Caco-2 (cell line): Measurements from ENCODE around the gene RSRP1. TPM values are rescaled to one million over a fixed set of nuclear protein-coding genes. Genes with fewer than 3 reads are reported as not detected.

Experiments
- BruUV-seq: library from RNA; stranded (reverse); fragments of 400-500 nt; replicated peaks from 2 replicates; lab custom pipeline; 2021; lab: Mats Ljungman, UMichigan
- CTCF ChIA-PET: fragments of 300-600 bp; sonication (Branson Sonifier 250); formaldehyde crosslinking; loops from one replicate; lab custom pipeline; 2022; ENCODE audit warnings: antibody characterized with exemption; lab: Charles Lee
- POLR2A ChIA-PET: fragments of 300-600 bp; sonication (Branson Sonifier 250); formaldehyde crosslinking; loops from one replicate; lab custom pipeline; 2022; ENCODE audit warnings: antibody characterized with exemption; lab: Charles Lee
- DNase-seq, 2 experiments: peaks; one replicate each; pipeline versions ENCODE4 v3.0.0 to v3.0.0-alpha.2; 2020 to 2022
- H3K27me3 ChIP-seq: replicated peaks from 2 replicates; pipeline ENCODE4 v1.6.0; 2011; ENCODE audit warnings: low read length; ENCODE audit not compliant: control insufficient read depth, insufficient read depth
- H3K36me3 ChIP-seq: 2 replicates; pipeline ENCODE4 v1.5.1; 2011; ENCODE audit warnings: low read length; ENCODE audit not compliant: control insufficient read depth, insufficient read depth
- H3K4me1 ChIP-seq: fragments of 250-450 bp; sonication (Bioruptor Pico); 2 replicates; pipeline ENCODE4 v1.5.1; 2020; ENCODE audit warnings: mild to moderate bottlenecking
- H3K4me3 ChIP-seq: 2 replicates; pipeline ENCODE4 v1.5.1; 2011; ENCODE audit warnings: low read depth, mild to moderate bottlenecking, control low read depth, low read length
- H3K9me3 ChIP-seq: fragments of 250-450 bp; sonication (Bioruptor Pico); 2 replicates; pipeline ENCODE4 v1.5.1; 2020; ENCODE audit warnings: mild to moderate bottlenecking, moderate library complexity
- H3K27ac Mint-ChIP-seq: one replicate; pipeline ENCODE4 v1.8.0; 2022; ENCODE audit warnings: mixed read lengths; ENCODE audit not compliant: unreplicated experiment
- H3K27me3 Mint-ChIP-seq: one replicate; pipeline ENCODE4 v1.8.0; 2022; ENCODE audit warnings: mixed read lengths; ENCODE audit not compliant: insufficient read depth, unreplicated experiment
- H3K36me3 Mint-ChIP-seq: one replicate; pipeline ENCODE4 v1.8.0; 2022; ENCODE audit warnings: mild to moderate bottlenecking, mixed read lengths; ENCODE audit not compliant: insufficient read depth, unreplicated experiment
- H3K4me1 Mint-ChIP-seq: one replicate; pipeline ENCODE4 v1.8.0; 2022; ENCODE audit warnings: low read depth, mixed read lengths; ENCODE audit not compliant: unreplicated experiment
- H3K4me3 Mint-ChIP-seq: one replicate; pipeline ENCODE4 v1.8.0; 2022; ENCODE audit warnings: mild to moderate bottlenecking, moderate library complexity, mixed read lengths; ENCODE audit not compliant: unreplicated experiment
- H3K9me3 Mint-ChIP-seq: one replicate; pipeline ENCODE4 v1.8.0; 2022; ENCODE audit warnings: mixed read lengths; ENCODE audit not compliant: unreplicated experiment
- intact Hi-C: fragments of 100-400 bp; cut with micrococcal nuclease; formaldehyde crosslinking; loops from one replicate; pipeline ENCODE4 v1.10.0; 2022; ENCODE audit not compliant: unreplicated experiment
- total RNA-seq: library from RNA; stranded (reverse); gene quantifications from 2 replicates; pipeline ENCODE4 v1.2.3, GENCODE V29; 2022
- TF ChIP-seq, protein P1 (sequence below), 2 experiments: fragments of 200-600 bp in 1 of 2; IDR thresholded peaks; 1 replicate in 1 of 2; 2 replicates in 1 of 2; pipeline versions ENCODE4 v1.5.1 to v1.8.0; 2011 to 2022; ENCODE audit warnings: antibody characterized with exemption in 1 of 2, control low read depth in 1 of 2, inconsistent platforms in 1 of 2, low read depth in 1 of 2, low read length in 1 of 2, mild to moderate bottlenecking in 1 of 2, moderate library complexity in 1 of 2; ENCODE audit not compliant: insufficient read depth in 1 of 2, severe bottlenecking in 1 of 2, unreplicated experiment in 1 of 2

Gene RSRP1
- total RNA-seq, 1 experiment from 2014 or later = 61.1 TPM

DNA sequence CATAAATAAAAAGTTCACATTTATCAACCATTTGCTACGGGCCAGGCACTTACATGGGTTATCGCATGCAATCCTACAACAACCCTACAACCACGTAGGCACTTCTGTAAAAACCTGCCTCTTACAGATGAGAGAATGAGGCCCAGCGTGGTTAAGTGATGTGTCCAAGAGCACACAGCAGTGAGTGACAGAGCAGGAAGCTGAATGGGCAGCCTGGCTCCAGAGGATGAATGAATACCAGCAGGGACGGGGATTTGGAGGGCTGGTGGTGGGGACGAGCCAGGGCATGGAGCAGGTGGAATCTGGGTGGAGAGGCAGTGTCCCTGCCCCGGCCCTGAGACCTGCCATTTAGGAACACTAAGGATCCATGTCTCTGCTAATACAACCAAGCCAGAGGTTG lies 50.4 kb downstream of the RSRP1 start:
- Histone ChIP-seq H3K9me3 (no peaks in the 10 kb centered on the region), H3K4me1 (peaks cover 17% of the 10 kb centered on the region), H3K4me3 (no peak overlapping the region), H3K27me3 (no peaks in the 10 kb centered on the region), H3K36me3 (no peaks in the 10 kb centered on the region)
- no peaks in the 10 kb centered on the region for H3K9me3 Mint-ChIP-seq
- no peaks in the 10 kb centered on the region for H3K36me3 Mint-ChIP-seq
- no peak for DNase-seq
- intact Hi-C loops = loop anchor here (10.0 kb wide), 1 partner anchor 162 kb away; no protein-coding TSS in a partner anchor
- H3K27me3 Mint-ChIP-seq = no peaks in the 10 kb centered on the region
- CTCF ChIA-PET = no interaction called here
- POLR2A ChIA-PET = no interaction called here
- TF ChIP-seq, protein P1, sequence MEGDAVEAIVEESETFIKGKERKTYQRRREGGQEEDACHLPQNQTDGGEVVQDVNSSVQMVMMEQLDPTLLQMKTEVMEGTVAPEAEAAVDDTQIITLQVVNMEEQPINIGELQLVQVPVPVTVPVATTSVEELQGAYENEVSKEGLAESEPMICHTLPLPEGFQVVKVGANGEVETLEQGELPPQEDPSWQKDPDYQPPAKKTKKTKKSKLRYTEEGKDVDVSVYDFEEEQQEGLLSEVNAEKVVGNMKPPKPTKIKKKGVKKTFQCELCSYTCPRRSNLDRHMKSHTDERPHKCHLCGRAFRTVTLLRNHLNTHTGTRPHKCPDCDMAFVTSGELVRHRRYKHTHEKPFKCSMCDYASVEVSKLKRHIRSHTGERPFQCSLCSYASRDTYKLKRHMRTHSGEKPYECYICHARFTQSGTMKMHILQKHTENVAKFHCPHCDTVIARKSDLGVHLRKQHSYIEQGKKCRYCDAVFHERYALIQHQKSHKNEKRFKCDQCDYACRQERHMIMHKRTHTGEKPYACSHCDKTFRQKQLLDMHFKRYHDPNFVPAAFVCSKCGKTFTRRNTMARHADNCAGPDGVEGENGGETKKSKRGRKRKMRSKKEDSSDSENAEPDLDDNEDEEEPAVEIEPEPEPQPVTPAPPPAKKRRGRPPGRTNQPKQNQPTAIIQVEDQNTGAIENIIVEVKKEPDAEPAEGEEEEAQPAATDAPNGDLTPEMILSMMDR (IDR thresholded peaks at IDR 0.05; ENCODE audit: insufficient read depth in 1 of 2, low read depth in 1 of 2, low read length in 1 of 2, severe bottlenecking in 1 of 2, unreplicated experiment in 1 of 2) = no peak
- no peak overlapping the region for H3K4me3 Mint-ChIP-seq
- no peak overlapping the region for H3K27ac Mint-ChIP-seq
- BruUV-seq = no TSS peak
- peaks cover 38% of the 10 kb centered on the region for H3K4me1 Mint-ChIP-seq

DNA sequence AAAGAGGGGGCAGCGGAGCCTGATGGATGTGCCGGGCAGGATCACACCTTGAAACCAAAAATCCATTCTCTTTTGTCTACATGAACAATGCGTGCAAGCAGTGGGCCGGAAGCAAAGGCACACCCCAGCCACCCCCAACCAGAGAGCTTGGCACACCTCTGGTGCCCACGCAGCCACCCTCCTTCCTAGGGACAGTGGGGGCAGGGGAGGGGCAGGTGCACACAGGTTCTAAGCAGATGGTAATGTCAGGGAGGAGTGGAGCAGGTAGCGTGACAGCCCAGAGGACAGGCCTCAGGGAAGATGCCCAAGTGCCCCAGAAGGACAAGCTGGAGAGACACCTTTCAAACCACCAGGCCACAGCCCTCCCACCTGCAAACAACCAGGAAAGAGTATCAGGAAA lies 51.4 kb downstream of the RSRP1 start:
- POLR2A ChIA-PET = no interaction called here
- Histone ChIP-seq H3K9me3 (no peaks in the 10 kb centered on the region), H3K27me3 (no peaks in the 10 kb centered on the region), H3K36me3 (no peaks in the 10 kb centered on the region), H3K4me3 (no peak overlapping the region), H3K4me1 (peaks cover 17% of the 10 kb centered on the region)
- Mint-ChIP-seq H3K9me3 (no peaks in the 10 kb centered on the region), H3K27me3 (no peaks in the 10 kb centered on the region), H3K4me1 (peaks cover 34% of the 10 kb centered on the region), H3K27ac (no peak overlapping the region), H3K4me3 (no peak overlapping the region), H3K36me3 (no peaks in the 10 kb centered on the region)
- CTCF ChIA-PET = no interaction called here
- no TSS peak for BruUV-seq
- intact Hi-C loops = loop anchor here (10.0 kb wide), 1 partner anchor 161 kb away; no protein-coding TSS in a partner anchor
- no peak for DNase-seq
- TF ChIP-seq, protein P1 (IDR thresholded peaks at IDR 0.05; ENCODE audit: insufficient read depth in 1 of 2, low read depth in 1 of 2, low read length in 1 of 2, severe bottlenecking in 1 of 2, unreplicated experiment in 1 of 2) = no peak

DNA sequence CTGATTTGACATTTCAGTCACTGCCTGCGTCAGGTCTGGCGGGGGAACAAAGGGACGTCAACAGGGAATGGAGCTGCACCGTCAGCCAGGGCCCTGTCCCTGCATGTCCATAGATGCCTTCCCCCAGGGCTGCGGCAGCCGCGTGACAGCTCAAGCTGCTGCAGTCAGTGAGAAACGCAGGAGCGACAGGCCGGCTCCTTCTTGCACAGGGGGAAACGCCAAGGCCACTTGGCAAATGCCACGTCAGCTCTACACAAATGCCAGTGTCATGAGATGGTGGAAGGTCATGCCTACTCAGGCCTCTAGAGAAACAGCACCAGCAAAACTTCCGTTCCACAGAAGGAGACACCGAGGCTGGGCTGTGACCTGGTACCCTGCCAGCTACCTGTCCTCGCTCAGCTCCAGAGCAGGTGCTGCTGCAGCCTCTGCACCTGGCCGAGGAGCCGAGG lies 52.7 kb downstream of the RSRP1 start:
- TF ChIP-seq, protein P1 (IDR thresholded peaks at IDR 0.05; ENCODE audit: insufficient read depth in 1 of 2, low read depth in 1 of 2, low read length in 1 of 2, severe bottlenecking in 1 of 2, unreplicated experiment in 1 of 2) = no peak
- no peaks in the 10 kb centered on the region for H3K36me3 ChIP-seq
- no peaks in the 10 kb centered on the region for H3K27me3 ChIP-seq
- Mint-ChIP-seq H3K27me3 (no peaks in the 10 kb centered on the region), H3K4me1 (peaks cover 33% of the 10 kb centered on the region), H3K4me3 (no peak overlapping the region), H3K36me3 (no peaks in the 10 kb centered on the region), H3K9me3 (no peaks in the 10 kb centered on the region), H3K27ac (no peak overlapping the region)
- no peak for DNase-seq
- BruUV-seq = no TSS peak
- no peak overlapping the region for H3K4me3 ChIP-seq
- no peaks in the 10 kb centered on the region for H3K9me3 ChIP-seq
- ChIA-PET POLR2A (no interaction called here), CTCF (no interaction called here)
- intact Hi-C loops = loop anchor here (10.0 kb wide), 1 partner anchor 160 kb away; no protein-coding TSS in a partner anchor
- H3K4me1 ChIP-seq = peaks cover 17% of the 10 kb centered on the region
